ENCODE measurements around the gene SEMA3D.

The SEMA3D gene

GRCh38 chr7:85114342-85114741 is 72.5 kb downstream of the SEMA3D start:
- TF ChIP-seq, protein P1, sequence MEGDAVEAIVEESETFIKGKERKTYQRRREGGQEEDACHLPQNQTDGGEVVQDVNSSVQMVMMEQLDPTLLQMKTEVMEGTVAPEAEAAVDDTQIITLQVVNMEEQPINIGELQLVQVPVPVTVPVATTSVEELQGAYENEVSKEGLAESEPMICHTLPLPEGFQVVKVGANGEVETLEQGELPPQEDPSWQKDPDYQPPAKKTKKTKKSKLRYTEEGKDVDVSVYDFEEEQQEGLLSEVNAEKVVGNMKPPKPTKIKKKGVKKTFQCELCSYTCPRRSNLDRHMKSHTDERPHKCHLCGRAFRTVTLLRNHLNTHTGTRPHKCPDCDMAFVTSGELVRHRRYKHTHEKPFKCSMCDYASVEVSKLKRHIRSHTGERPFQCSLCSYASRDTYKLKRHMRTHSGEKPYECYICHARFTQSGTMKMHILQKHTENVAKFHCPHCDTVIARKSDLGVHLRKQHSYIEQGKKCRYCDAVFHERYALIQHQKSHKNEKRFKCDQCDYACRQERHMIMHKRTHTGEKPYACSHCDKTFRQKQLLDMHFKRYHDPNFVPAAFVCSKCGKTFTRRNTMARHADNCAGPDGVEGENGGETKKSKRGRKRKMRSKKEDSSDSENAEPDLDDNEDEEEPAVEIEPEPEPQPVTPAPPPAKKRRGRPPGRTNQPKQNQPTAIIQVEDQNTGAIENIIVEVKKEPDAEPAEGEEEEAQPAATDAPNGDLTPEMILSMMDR (IDR thresholded peaks at IDR 0.05) = no peak
- Mint-ChIP-seq H3K27ac (no peak overlapping the region), H3K4me3 (no peak overlapping the region), H3K27me3 (ENCODE audit: low read depth, poor library complexity) (peaks cover 3% of the 10 kb centered on the region), H3K9me3 (peaks cover 15% of the 10 kb centered on the region), H3K36me3 (ENCODE audit: low read depth) (peaks cover 48% of the 10 kb centered on the region), H3K4me1 (peaks cover 16% of the 10 kb centered on the region)
- DNase-seq = no peak

- Mint-ChIP-seq H3K4me1 (peaks cover 31% of the 10 kb centered on the region), H3K4me3 (no peak overlapping the region), H3K9me3 (peaks cover 8% of the 10 kb centered on the region), H3K27ac (peak overlapping the region; percentile 34), H3K27me3 (ENCODE audit: low read depth, poor library complexity) (no peaks in the 10 kb centered on the region), H3K36me3 (ENCODE audit: low read depth) (peaks cover 39% of the 10 kb centered on the region)
- DNase-seq = no peak
- TF ChIP-seq, protein P1 (IDR thresholded peaks at IDR 0.05) = no peak
These were observed 75.1 kb downstream of the SEMA3D start for GRCh38 chr7:85111761-85112160.

GRCh38 chr7:85106719-85107118 is 80.1 kb downstream of the SEMA3D start:
- no peak for DNase-seq

GRCh38 chr7:85104432-85105205 is 82.2 kb downstream of the SEMA3D start:
- Mint-ChIP-seq H3K27ac (peak overlapping the region; percentile 72), H3K4me3 (no peak overlapping the region), H3K9me3 (peaks cover 5% of the 10 kb centered on the region), H3K4me1 (peaks cover 57% of the 10 kb centered on the region), H3K36me3 (ENCODE audit: low read depth) (peaks cover 21% of the 10 kb centered on the region), H3K27me3 (ENCODE audit: low read depth, poor library complexity) (no peaks in the 10 kb centered on the region)
- TF ChIP-seq, protein P1 (IDR thresholded peaks at IDR 0.05) = no peak
- DNase-seq = no peak

More at GRCh38 chr7:85106719-85107118, 80.1 kb downstream of the SEMA3D start:
- Mint-ChIP-seq H3K36me3 (ENCODE audit: low read depth) (peaks cover 29% of the 10 kb centered on the region), H3K4me1 (peaks cover 65% of the 10 kb centered on the region), H3K4me3 (no peak overlapping the region), H3K27ac (no peak overlapping the region), H3K27me3 (ENCODE audit: low read depth, poor library complexity) (no peaks in the 10 kb centered on the region), H3K9me3 (peaks cover 5% of the 10 kb centered on the region)
- TF ChIP-seq, protein P1 (IDR thresholded peaks at IDR 0.05) = no peak

- peak overlapping the region; percentile 90 for H3K27ac Mint-ChIP-seq
- H3K4me1 Mint-ChIP-seq = peaks cover 52% of the 10 kb centered on the region
- TF ChIP-seq, protein P1 (IDR thresholded peaks at IDR 0.05) = no peak
- peaks cover 26% of the 10 kb centered on the region for H3K36me3 Mint-ChIP-seq (ENCODE audit: low read depth)
- no peak overlapping the region for H3K4me3 Mint-ChIP-seq
- H3K27me3 Mint-ChIP-seq (ENCODE audit: low read depth, poor library complexity) = no peaks in the 10 kb centered on the region
- no peak for DNase-seq
- H3K9me3 Mint-ChIP-seq = peaks cover 5% of the 10 kb centered on the region
These were observed 82.9 kb downstream of the SEMA3D start for GRCh38 chr7:85103962-85104361.

DNA sequence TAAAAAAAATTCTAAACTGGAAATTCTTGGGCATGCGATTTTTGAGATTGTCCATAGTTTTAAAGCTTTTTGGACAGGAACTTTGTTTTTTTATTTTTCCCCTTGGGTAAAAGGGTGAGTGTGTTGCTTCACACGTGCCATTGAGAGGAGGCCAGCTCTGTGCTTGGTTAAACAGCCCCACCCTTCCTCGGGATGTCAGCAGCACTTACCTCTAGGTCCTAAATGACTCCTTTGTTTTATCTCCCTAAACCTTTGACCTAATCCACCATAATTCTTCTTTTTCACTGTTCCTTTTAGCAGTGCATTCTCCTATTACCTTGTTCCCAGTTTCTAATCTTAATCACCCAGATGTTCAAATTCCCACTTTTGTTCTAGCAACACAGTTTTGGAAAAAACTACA is 83.5 kb downstream of the SEMA3D start:
- no peaks in the 10 kb centered on the region for H3K27me3 Mint-ChIP-seq (ENCODE audit: low read depth, poor library complexity)
- H3K27ac Mint-ChIP-seq = peak overlapping the region; percentile 90
- peaks cover 47% of the 10 kb centered on the region for H3K4me1 Mint-ChIP-seq

More for the DNA sequence above, 83.5 kb downstream of the SEMA3D start:
- Mint-ChIP-seq H3K9me3 (peaks cover 5% of the 10 kb centered on the region), H3K4me3 (peak overlapping the region; percentile 62), H3K36me3 (ENCODE audit: low read depth) (peaks cover 32% of the 10 kb centered on the region)
- TF ChIP-seq, protein P1 (IDR thresholded peaks at IDR 0.05) = no peak
- peak; percentile 29 for DNase-seq
